NCI-H1417 (cell line): ENCODE data around the gene USP17L15.
"Not testable (repeated sequence)": the region's sequence is repeated elsewhere in the genome, so short reads cannot be mapped to it uniquely, and the experiment has no call there.

ENCODE experiments used
- DNase-seq, 3 experiments: peaks; one replicate each; lab custom pipeline; 2025; lab: John Stamatoyannopoulos, UW

The USP17L15 gene

GRCh38 chr4:9234085-9234484, at the start of gene USP17L15:
TSS of gene USP17L15 (plus strand) at chr4:9234385. CDS start at chr4:9234385, 0 bp downstream.
- not testable (repeated sequence) for DNase-seq

DNA sequence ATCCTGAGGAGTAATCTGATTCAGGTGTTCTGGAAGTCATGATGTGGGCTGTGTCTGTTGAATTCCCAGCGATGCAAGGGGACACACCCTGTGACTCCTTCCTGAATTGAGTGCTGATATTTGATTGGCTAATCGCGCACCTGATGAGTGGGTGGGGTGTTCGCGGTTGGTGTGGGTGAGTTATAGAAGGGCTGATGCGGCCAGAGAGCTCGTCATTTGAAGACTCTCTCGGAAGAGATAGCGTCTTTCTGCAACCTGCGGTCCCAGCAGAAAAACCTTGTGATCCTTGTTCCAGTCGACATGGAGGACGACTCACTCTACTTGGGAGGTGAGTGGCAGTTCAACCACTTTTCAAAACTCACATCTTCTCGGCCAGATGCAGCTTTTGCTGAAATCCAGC, 23.8 kb upstream of the USP17L15 start, which contains the start of gene USP17L10:
Gene USP17L10 (plus strand): TSS at position 301 of the 400 bp plus-strand sequence. CDS start 0 bp downstream, at position 301.
- not testable (repeated sequence) for DNase-seq

DNA sequence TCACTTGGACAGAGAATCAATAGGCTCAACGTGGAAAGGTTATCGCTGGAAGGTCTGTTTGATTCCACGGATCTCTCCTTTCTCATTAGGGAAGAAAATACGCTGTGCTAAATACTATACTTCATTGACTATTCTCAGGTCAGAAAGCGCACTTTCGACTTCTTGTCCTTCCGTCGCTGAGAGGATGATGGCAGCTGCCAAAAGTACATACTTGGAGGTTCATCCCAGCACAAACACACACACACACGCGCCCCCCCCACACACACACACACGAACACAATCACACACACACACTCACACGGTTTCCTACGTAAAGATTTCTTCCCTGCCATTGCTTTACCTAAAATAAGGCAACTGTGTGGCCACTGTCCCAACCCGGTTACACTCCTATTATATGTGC, 19.5 kb upstream of the USP17L15 start:
- not testable (repeated sequence) for DNase-seq

DNA sequence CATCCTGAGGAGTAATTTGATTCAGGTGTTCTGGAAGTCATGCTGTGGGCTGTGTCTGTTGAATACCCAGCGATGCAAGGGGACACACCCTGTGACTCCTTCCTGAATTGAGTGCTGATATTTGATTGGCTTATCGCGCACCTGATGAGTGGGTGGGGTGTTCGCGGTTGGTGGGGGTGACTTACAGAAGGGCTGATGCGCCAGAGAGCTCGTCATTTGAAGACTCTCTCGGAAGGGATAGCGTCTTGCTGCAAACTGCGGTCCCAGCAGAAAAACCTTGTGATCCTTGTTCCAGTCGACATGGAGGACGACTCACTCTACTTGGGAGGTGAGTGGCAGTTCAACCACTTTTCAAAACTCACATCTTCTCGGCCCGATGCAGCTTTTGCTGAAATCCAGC, 19.1 kb upstream of the USP17L15 start, which contains the start of gene USP17L11:
Gene USP17L11 (plus strand): TSS at position 301 of the 400 bp plus-strand sequence. CDS start 0 bp downstream, at position 301.
- DNase-seq, result not testable (repeated sequence)

DNA sequence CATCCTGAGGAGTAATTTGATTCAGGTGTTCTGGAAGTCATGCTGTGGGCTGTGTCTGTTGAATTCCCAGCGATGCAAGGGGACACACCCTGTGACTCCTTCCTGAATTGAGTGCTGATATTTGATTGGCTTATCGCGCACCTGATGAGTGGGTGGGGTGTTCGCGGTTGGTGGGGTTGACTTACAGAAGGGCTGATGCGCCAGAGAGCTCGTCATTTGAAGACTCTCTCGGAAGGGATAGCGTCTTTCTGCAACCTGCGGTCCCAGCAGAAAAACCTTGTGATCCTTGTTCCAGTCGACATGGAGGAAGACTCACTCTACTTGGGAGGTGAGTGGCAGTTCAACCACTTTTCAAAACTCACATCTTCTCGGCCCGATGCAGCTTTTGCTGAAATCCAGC, 14.3 kb upstream of the USP17L15 start, which contains the start of gene USP17L12:
Gene USP17L12 (plus strand): TSS at position 301 of the 400 bp plus-strand sequence. CDS start 0 bp downstream, at position 301.
- not testable (repeated sequence) for DNase-seq

GRCh38 chr4:9224596-9224995, 9.6 kb upstream of the USP17L15 start, which contains the start of gene USP17L13:
TSS of gene USP17L13 (plus strand) at chr4:9224896. CDS start at chr4:9224896, 0 bp downstream.
- DNase-seq, result not testable (repeated sequence)

GRCh38 chr4:9230249-9230648, 3.9 kb upstream of the USP17L15 start:
- DNase-seq, result not testable (repeated sequence)

DNA sequence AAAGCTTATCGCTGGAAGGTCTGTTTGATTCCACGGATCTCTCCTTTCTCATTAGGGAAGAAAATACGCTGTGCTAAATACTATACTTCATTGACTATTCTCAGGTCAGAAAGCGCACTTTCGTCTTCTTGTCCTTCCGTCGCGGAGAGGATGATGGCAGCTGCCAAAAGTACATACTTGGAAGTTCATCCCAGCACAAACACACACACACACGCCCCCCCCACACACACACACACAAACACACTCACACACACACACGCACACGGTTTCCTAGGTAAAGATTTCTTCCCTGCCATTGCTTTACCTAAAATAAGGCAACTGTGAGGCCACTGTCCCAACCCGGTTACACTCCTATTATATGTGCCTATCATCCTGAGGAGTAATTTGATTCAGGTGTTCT, 4.3 kb downstream of the USP17L15 start:
- DNase-seq, result not testable (repeated sequence)

DNA sequence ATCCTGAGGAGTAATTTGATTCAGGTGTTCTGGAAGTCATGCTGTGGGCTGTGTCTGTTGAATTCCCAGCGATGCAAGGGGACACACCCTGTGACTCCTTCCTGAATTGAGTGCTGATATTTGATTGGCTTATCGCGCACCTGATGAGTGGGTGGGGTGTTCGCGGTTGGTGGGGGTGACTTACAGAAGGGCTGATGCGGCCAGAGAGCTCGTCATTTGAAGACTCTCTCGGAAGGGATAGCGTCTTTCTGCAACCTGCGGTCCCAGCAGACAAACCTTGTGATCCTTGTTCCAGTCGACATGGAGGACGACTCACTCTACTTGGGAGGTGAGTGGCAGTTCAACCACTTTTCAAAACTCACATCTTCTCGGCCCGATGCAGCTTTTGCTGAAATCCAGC, 9.4 kb downstream of the USP17L15 start, which contains the start of gene USP17L17:
Gene USP17L17 (plus strand): TSS at position 301 of the 400 bp plus-strand sequence. CDS start 0 bp downstream, at position 301.
- DNase-seq, result not testable (repeated sequence)

DNA sequence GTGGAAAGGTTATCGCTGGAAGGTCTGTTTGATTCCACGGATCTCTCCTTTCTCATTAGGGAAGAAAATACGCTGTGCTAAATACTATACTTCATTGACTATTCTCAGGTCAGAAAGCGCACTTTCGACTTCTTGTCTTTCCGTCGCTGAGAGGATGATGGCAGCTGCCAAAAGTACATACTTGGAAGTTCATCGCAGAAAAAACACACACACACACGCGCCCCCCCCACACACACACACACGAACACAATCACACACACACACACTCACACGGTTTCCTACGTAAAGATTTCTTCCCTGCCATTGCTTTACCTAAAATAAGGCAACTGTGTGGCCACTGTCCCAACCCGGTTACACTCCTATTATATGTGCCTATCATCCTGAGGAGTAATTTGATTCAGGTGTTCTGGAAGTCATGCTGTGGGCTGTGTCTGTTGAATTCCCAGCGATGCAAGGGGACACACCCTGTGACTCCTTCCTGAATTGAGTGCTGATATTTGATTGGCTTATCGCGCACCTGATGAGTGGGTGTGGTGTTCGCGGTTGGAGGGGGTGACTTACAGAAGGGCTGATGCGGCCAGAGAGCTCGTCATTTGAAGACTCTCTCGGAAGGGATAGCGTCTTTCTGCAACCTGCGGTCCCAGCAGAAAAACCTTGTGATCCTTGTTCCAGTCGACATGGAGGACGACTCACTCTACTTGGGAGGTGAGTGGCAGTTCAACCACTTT, 13.9 kb downstream of the USP17L15 start, which contains the start of gene USP17L18:
Gene USP17L18 (plus strand): TSS at position 678 of the 728 bp plus-strand sequence. CDS start 0 bp downstream, at position 678.
- not testable (repeated sequence) for DNase-seq

DNA sequence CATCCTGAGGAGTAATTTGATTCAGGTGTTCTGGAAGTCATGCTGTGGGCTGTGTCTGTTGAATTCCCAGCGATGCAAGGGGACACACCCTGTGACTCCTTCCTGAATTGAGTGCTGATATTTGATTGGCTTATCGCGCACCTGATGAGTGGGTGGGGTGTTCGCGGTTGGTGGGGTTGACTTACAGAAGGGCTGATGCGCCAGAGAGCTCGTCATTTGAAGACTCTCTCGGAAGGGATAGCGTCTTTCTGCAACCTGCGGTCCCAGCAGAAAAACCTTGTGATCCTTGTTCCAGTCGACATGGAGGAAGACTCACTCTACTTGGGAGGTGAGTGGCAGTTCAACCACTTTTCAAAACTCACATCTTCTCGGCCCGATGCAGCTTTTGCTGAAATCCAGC, 18.9 kb downstream of the USP17L15 start, which contains the start of gene USP17L19:
Gene USP17L19 (plus strand): TSS at position 301 of the 400 bp plus-strand sequence. CDS start 0 bp downstream, at position 301.
- not testable (repeated sequence) for DNase-seq

DNA sequence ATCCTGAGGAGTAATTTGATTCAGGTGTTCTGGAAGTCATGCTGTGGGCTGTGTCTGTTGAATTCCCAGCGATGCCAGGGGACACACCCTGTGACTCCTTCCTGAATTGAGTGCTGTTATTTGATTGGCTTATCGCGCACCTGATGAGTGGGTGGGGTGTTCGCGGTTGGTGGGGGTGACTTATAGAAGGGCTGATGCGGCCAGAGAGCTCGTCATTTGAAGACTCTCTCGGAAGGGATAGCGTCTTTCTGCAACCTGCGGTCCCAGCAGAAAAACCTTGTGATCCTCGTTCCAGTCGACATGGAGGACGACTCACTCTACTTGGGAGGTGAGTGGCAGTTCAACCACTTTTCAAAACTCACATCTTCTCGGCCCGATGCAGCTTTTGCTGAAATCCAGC, 23.6 kb downstream of the USP17L15 start, which contains the start of gene USP17L20:
Gene USP17L20 (plus strand): TSS at position 301 of the 400 bp plus-strand sequence. CDS start 0 bp downstream, at position 301.
- not testable (repeated sequence) for DNase-seq

GRCh38 chr4:9262572-9262971, 28.4 kb downstream of the USP17L15 start, which contains the start of gene USP17L21:
TSS of gene USP17L21 (plus strand) at chr4:9262872. CDS start at chr4:9262872, 0 bp downstream.
- not testable (repeated sequence) for DNase-seq

- DNase-seq, result not testable (repeated sequence)
Measured at GRCh38 chr4:9267319-9267718, 33.1 kb downstream of the USP17L15 start, which contains the start of gene USP17L22. TSS of gene USP17L22 (plus strand) at chr4:9267619. CDS start at chr4:9267619, 0 bp downstream.

DNA sequence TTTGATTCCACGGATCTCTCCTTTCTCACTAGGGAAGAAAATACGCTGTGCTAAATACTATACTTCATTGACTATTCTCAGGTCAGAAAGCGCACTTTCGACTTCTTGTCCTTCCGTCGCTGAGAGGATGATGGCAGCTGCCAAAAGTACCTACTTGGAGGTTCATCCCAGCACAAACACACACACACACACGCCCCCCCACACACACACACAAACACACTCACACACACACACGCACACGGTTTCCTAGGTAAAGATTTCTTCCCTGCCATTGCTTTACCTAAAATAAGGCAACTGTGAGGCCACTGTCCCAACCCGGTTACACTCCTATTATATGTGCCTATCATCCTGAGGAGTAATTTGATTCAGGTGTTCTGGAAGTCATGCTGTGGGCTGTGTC, 37.5 kb downstream of the USP17L15 start:
- DNase-seq, result not testable (repeated sequence)
